ENCODE data around the gene RMND5B. TPM values are rescaled to one million over a fixed set of nuclear protein-coding genes. Genes with fewer than 3 reads are reported as not detected.
A peak's percentile ranks its signal among the peaks of the same experiment; 100 is the strongest.

RMND5B gene
- total and polyA plus RNA-seq, 2 experiments from 2014 or later: 17.5 to 19.9 TPM

- H3F3A ChIP-seq (ENCODE audit: insufficient read depth): peaks cover 10% of the 10 kb centered on the region
- no peak overlapping the region for H2AFZ ChIP-seq
- H3K9me3 ChIP-seq (ENCODE audit: low read depth): no peaks in the 10 kb centered on the region
- in situ Hi-C loops (cut with MboI): no loop called here
- no peaks in the 10 kb centered on the region for H4K20me1 ChIP-seq (ENCODE audit: insufficient read depth)
- peaks cover 21% of the 10 kb centered on the region for H3K27me3 ChIP-seq (replicated peaks; ENCODE audit: insufficient read depth)
- TF ChIP-seq EZH2phosphoT487 (IDR thresholded peaks at IDR 0.05; ENCODE audit: insufficient read depth, low read depth) (no peak), EZH2 (IDR thresholded peaks at IDR 0.05; ENCODE audit: insufficient read depth, poor library complexity, severe bottlenecking) (no peak)
- no peak for DNase-seq
- no peaks in the 10 kb centered on the region for H3K36me3 ChIP-seq (ENCODE audit: low read depth)
- H3K9me2 ChIP-seq (ENCODE audit: insufficient read depth): no peaks in the 10 kb centered on the region
- WGBS, 2 experiments (ENCODE audit: low coverage in 1 of 2, low lambda C conversion rate in 2 of 2, missing lambda C conversion rate in 2 of 2): 55 to 56% methylated on average over 21 to 22 of the region's 22 CpGs
- H3K4me2 ChIP-seq (ENCODE audit: unreplicated experiment): no peak overlapping the region
- H3K4me1 ChIP-seq (ENCODE audit: insufficient read depth): no peaks in the 10 kb centered on the region
- H3K9ac ChIP-seq: no peak overlapping the region
- no peak overlapping the region for H3K27ac ChIP-seq
- no peaks in the 10 kb centered on the region for H3K79me2 ChIP-seq (ENCODE audit: insufficient read depth)
- H3K4me3 ChIP-seq: no peak overlapping the region
These were observed 14.5 kb upstream of the RMND5B start for GRCh38 chr5:178116143-178116885.

GRCh38 chr5:178117923-178118701, 12.7 kb upstream of the RMND5B start:
- H3F3A ChIP-seq (ENCODE audit: insufficient read depth): no peaks in the 10 kb centered on the region
- WGBS, 2 experiments (ENCODE audit: low coverage in 1 of 2, low lambda C conversion rate in 2 of 2, missing lambda C conversion rate in 2 of 2): 77 to 82% methylated on average over 18 of the region's 18 CpGs
- no peak overlapping the region for H3K4me2 ChIP-seq (ENCODE audit: unreplicated experiment)
- in situ Hi-C loops (cut with MboI): no loop called here
- H3K4me3 ChIP-seq: no peak overlapping the region
- H3K27me3 ChIP-seq (replicated peaks; ENCODE audit: insufficient read depth): peaks cover 19% of the 10 kb centered on the region
- TF ChIP-seq EZH2phosphoT487 (IDR thresholded peaks at IDR 0.05; ENCODE audit: insufficient read depth, low read depth) (no peak), EZH2 (IDR thresholded peaks at IDR 0.05; ENCODE audit: insufficient read depth, poor library complexity, severe bottlenecking) (no peak)
- H3K36me3 ChIP-seq (ENCODE audit: low read depth): no peaks in the 10 kb centered on the region
- no peak overlapping the region for H3K27ac ChIP-seq
- H3K79me2 ChIP-seq (ENCODE audit: insufficient read depth): no peaks in the 10 kb centered on the region
- H3K9me3 ChIP-seq (ENCODE audit: low read depth): no peaks in the 10 kb centered on the region
- DNase-seq: no peak
- no peaks in the 10 kb centered on the region for H3K9me2 ChIP-seq (ENCODE audit: insufficient read depth)
- no peak overlapping the region for H2AFZ ChIP-seq
- H4K20me1 ChIP-seq (ENCODE audit: insufficient read depth): no peaks in the 10 kb centered on the region
- H3K9ac ChIP-seq: no peak overlapping the region
- H3K4me1 ChIP-seq (ENCODE audit: insufficient read depth): no peaks in the 10 kb centered on the region

GRCh38 chr5:178119915-178120606, 10.8 kb upstream of the RMND5B start:
- in situ Hi-C loops (cut with MboI): no loop called here
- H3K4me1 ChIP-seq (ENCODE audit: insufficient read depth): no peaks in the 10 kb centered on the region
- H3K79me2 ChIP-seq (ENCODE audit: insufficient read depth): no peaks in the 10 kb centered on the region
- no peaks in the 10 kb centered on the region for H3K9me3 ChIP-seq (ENCODE audit: low read depth)
- DNase-seq: no peak
- no peaks in the 10 kb centered on the region for H3K36me3 ChIP-seq (ENCODE audit: low read depth)
- H2AFZ ChIP-seq: no peak overlapping the region
- no peak overlapping the region for H3K4me3 ChIP-seq
- peaks cover 9% of the 10 kb centered on the region; the same call in 1 of the 2 replicates for H3K27me3 ChIP-seq (replicated peaks; ENCODE audit: insufficient read depth)
- 87 to 93% methylated on average over 25 to 27 of the region's 27 CpGs for WGBS, 2 experiments (ENCODE audit: low coverage in 1 of 2, low lambda C conversion rate in 2 of 2, missing lambda C conversion rate in 2 of 2)
- H3K9me2 ChIP-seq (ENCODE audit: insufficient read depth): no peaks in the 10 kb centered on the region
- H3F3A ChIP-seq (ENCODE audit: insufficient read depth): no peaks in the 10 kb centered on the region
- H3K4me2 ChIP-seq (ENCODE audit: unreplicated experiment): no peak overlapping the region
- no peak for TF ChIP-seq EZH2phosphoT487 (IDR thresholded peaks at IDR 0.05; ENCODE audit: insufficient read depth, low read depth)
- no peak overlapping the region for H3K27ac ChIP-seq
- H4K20me1 ChIP-seq (ENCODE audit: insufficient read depth): no peaks in the 10 kb centered on the region
- no peak overlapping the region for H3K9ac ChIP-seq

GRCh38 chr5:178120607-178121357, 10.0 kb upstream of the RMND5B start:
- Histone ChIP-seq H2AFZ (peak overlapping the region; percentile 74), H3K79me2 (ENCODE audit: insufficient read depth) (no peaks in the 10 kb centered on the region), H3K27me3 (replicated peaks; ENCODE audit: insufficient read depth) (peaks cover 3% of the 10 kb centered on the region; the same call in 1 of the 2 replicates), H3K9me2 (ENCODE audit: insufficient read depth) (no peaks in the 10 kb centered on the region), H3F3A (ENCODE audit: insufficient read depth) (no peaks in the 10 kb centered on the region), H4K20me1 (ENCODE audit: insufficient read depth) (no peaks in the 10 kb centered on the region), H3K27ac (no peak overlapping the region), H3K9me3 (ENCODE audit: low read depth) (no peaks in the 10 kb centered on the region), H3K4me2 (ENCODE audit: unreplicated experiment) (peak overlapping the region; percentile 81), H3K4me3 (peak overlapping the region; percentile 52), H3K36me3 (ENCODE audit: low read depth) (no peaks in the 10 kb centered on the region), H3K9ac (0 out of 2 replicates have a peak overlapping the region, but pooled peaks have one; percentile 13), H3K4me1 (ENCODE audit: insufficient read depth) (no peaks in the 10 kb centered on the region)
- WGBS, 2 experiments (ENCODE audit: low coverage in 1 of 2, low lambda C conversion rate in 2 of 2, missing lambda C conversion rate in 2 of 2): 34 to 36% methylated on average over 25 to 29 of the region's 29 CpGs
- DNase-seq: peak; percentile 70
- in situ Hi-C loops (cut with MboI): no loop called here
- TF ChIP-seq EZH2phosphoT487 (IDR thresholded peaks at IDR 0.05; ENCODE audit: insufficient read depth, low read depth) (no peak), EZH2 (IDR thresholded peaks at IDR 0.05; ENCODE audit: insufficient read depth, poor library complexity, severe bottlenecking) (no peak)
